C4-2B (cell line): ENCODE measurements around the gene HEYL.

Experiments
- CTCF ChIP-seq: fragments of 450-650 bp; conservative IDR thresholded peaks from 2 replicates; pipeline ENCODE4 v1.5.1; 2017; ENCODE audit warnings: mild to moderate bottlenecking
- ZFX ChIP-seq: fragments of 450-650 bp; IDR thresholded peaks from 2 replicates; pipeline ENCODE4 v1.6.1; 2017

GRCh38 chr1:39617488-39618049 is 21.9 kb downstream of the HEYL start:
- TF ChIP-seq CTCF (no peak), ZFX (no peak)
